HepG2 (cell line): ENCODE data around the gene OCSTAMP. TPM values are rescaled to one million over a fixed set of nuclear protein-coding genes. Genes with fewer than 3 reads are reported as not detected.

ENCODE experiments used
- ATAC-seq: fragments of 200-7000 bp; cut with Tn5 transposase; 3 replicates; pipeline ENCODE4 v1.9.1; 2020; ENCODE audit warnings: mild to moderate bottlenecking, moderate library complexity
- BruUV-seq: library from RNA; stranded (reverse); fragments of 400-500 nt; replicated peaks from 2 replicates; lab custom pipeline; 2021; lab: Mats Ljungman, UMichigan
- CTCF ChIA-PET: fragments of 300-600 bp; formaldehyde crosslinking; extraction: SDS; loops from one replicate; lab custom pipeline; 2021; ENCODE audit warnings: low total read pairs, inconsistent platforms, low intra/inter-chr PET ratio; lab: Yijun Ruan, JAX
- POLR2A ChIA-PET: fragments of 350-600 bp; sonication (Branson Sonifier 250); formaldehyde crosslinking; loops from one replicate; lab custom pipeline; 2020; ENCODE audit warnings: antibody characterized with exemption, inconsistent platforms; lab: Yijun Ruan, JAX
- DNase-seq: peaks from one replicate; pipeline ENCODE4 v3.0.0-alpha.2; 2015; ENCODE audit warnings: low spot score
- FAIRE-seq: peaks from 3 replicates; lab custom pipeline; 2011; peaks lifted over from hg19 to GRCh38; lab: Jason Lieb, UNC
- H2AFZ ChIP-seq: one replicate; pipeline ENCODE4 v1.6.1; 2011; ENCODE audit warnings: low read length, inconsistent platforms
- H3K27ac ChIP-seq: fragments of 300-600 bp; 3 replicates; pipeline ENCODE4 v1.8.0; 2011; ENCODE audit warnings: mixed run types, mild to moderate bottlenecking, mixed read lengths, low read length, inconsistent platforms; ENCODE audit not compliant: insufficient read depth; ENCODE audit errors: extremely low read length
- H3K27me3 ChIP-seq, 2 experiments: fragments of 200-600 bp in 1 of 2; 2 replicates in 1 of 2; 3 replicates in 1 of 2; pipeline versions ENCODE4 v1.6.0 to v1.8.0; 2011; ENCODE audit warnings: low read length in 2 of 2, mild to moderate bottlenecking in 2 of 2, moderate library complexity in 2 of 2, inconsistent platforms in 1 of 2; ENCODE audit not compliant: insufficient read depth in 2 of 2, control insufficient read depth in 1 of 2
- H3K36me3 ChIP-seq, 2 experiments: fragments of 200-600 bp in 1 of 2; replicated peaks in 1 of 2; 2 replicates in 1 of 2; 3 replicates in 1 of 2; pipeline versions ENCODE4 v1.5.1 to v1.8.0; 2011; ENCODE audit warnings: low read length in 2 of 2, inconsistent platforms in 1 of 2; ENCODE audit not compliant: insufficient read depth in 2 of 2, control insufficient read depth in 1 of 2
- H3K4me1 ChIP-seq: 2 replicates; pipeline ENCODE4 v1.5.1; 2012; ENCODE audit warnings: low read length, inconsistent platforms; ENCODE audit not compliant: insufficient read depth
- H3K4me2 ChIP-seq: 2 replicates; pipeline ENCODE4 v1.6.0; 2011; ENCODE audit warnings: low read depth, low read length, inconsistent platforms
- H3K4me3 ChIP-seq, 3 experiments: fragments of 200-600 bp in 1 of 3; sonication (generic), shearing (Covaris generic) in 1 of 3; replicated peaks in 1 of 3; 2 replicates each; pipeline ENCODE4 v1.5.1; 2011 to 2016; ENCODE audit warnings: low read length in 3 of 3, inconsistent platforms in 2 of 3, low read depth in 2 of 3, mild to moderate bottlenecking in 2 of 3, control low read depth in 1 of 3, mixed read lengths in 1 of 3; ENCODE audit not compliant: insufficient read depth in 1 of 3
- H3K79me2 ChIP-seq: one replicate; pipeline ENCODE4 v1.6.1; 2011; ENCODE audit warnings: low read length, inconsistent platforms; ENCODE audit not compliant: insufficient read depth
- H3K9ac ChIP-seq: 2 replicates; pipeline ENCODE4 v1.6.0; 2011; ENCODE audit warnings: mild to moderate bottlenecking, low read depth, low read length, inconsistent platforms; ENCODE audit not compliant: insufficient read depth
- H3K9me3 ChIP-seq: 2 replicates; pipeline ENCODE4 v1.5.1; 2012; ENCODE audit warnings: mild to moderate bottlenecking, low read length
- H4K20me1 ChIP-seq: 2 replicates; pipeline ENCODE4 v1.6.0; 2011; ENCODE audit warnings: inconsistent platforms, mild to moderate bottlenecking, low read length, moderate library complexity; ENCODE audit not compliant: insufficient read depth
- ATF7 ChIP-seq, 2 experiments: fragments of 450-650 bp in 1 of 2; sonication (generic) in 1 of 2; formaldehyde crosslinking in 1 of 2; IDR thresholded peaks; 2 replicates each; pipeline versions ENCODE4 v1.4.0 to v1.6.1; 2016 to 2020; ENCODE audit warnings: antibody characterized with exemption in 1 of 2, mild to moderate bottlenecking in 1 of 2, missing genetic modification reagents in 1 of 2
- BCL6 ChIP-seq: IDR thresholded peaks from 2 replicates; pipeline ENCODE4 v1.6.1; 2016; ENCODE audit warnings: missing genetic modification reagents, missing compliant biosample characterization
- MATR3 ChIP-seq: sonication (generic); formaldehyde crosslinking; IDR thresholded peaks from 2 replicates; pipeline ENCODE4 v1.4.0; 2020; ENCODE audit warnings: missing genetic modification reagents
- PATZ1 ChIP-seq: sonication (generic); formaldehyde crosslinking; IDR thresholded peaks from 2 replicates; pipeline ENCODE4 v1.4.0; 2020; ENCODE audit warnings: missing genetic modification reagents
- RARG ChIP-seq: sonication (generic); formaldehyde crosslinking; IDR thresholded peaks from 2 replicates; pipeline ENCODE4 v1.4.0; 2020; ENCODE audit warnings: low read depth, mild to moderate bottlenecking, missing genetic modification reagents
- RORA ChIP-seq: sonication (generic); formaldehyde crosslinking; IDR thresholded peaks from 2 replicates; pipeline ENCODE4 v1.5.0; 2020; ENCODE audit warnings: mild to moderate bottlenecking, missing genetic modification reagents, moderate library complexity
- SOX5 ChIP-seq: IDR thresholded peaks from 2 replicates; pipeline ENCODE4 v1.6.1; 2016; ENCODE audit warnings: borderline replicate concordance
- ZBTB40 ChIP-seq, 2 experiments: fragments of 450-650 bp in 1 of 2; sonication (generic) in 1 of 2; formaldehyde crosslinking in 1 of 2; IDR thresholded peaks; 2 replicates each; pipeline versions ENCODE4 v1.6.1 to v1.8.0; 2016 to 2022; ENCODE audit warnings: antibody characterized with exemption in 1 of 2, mild to moderate bottlenecking in 1 of 2, missing genetic modification reagents in 1 of 2
- ZNF225 ChIP-seq: sonication (generic); formaldehyde crosslinking; IDR thresholded peaks from 2 replicates; pipeline ENCODE4 v1.4.0; 2020; ENCODE audit warnings: mild to moderate bottlenecking, missing genetic modification reagents
- ZNF704 ChIP-seq: sonication (generic); formaldehyde crosslinking; IDR thresholded peaks from 2 replicates; pipeline ENCODE4 v1.8.1; 2023; ENCODE audit warnings: mild to moderate bottlenecking, inconsistent platforms, moderate library complexity, missing genetic modification reagents, borderline replicate concordance
- WGBS: methylation state at CpG from one replicate; pipeline ENCODE4 v1.1.6; 2017; ENCODE audit warnings: low lambda C conversion rate; 5-methylcytosine and 5-hydroxymethylcytosine counted together
- in situ Hi-C: cut with HindIII; loops from 2 replicates; pipeline ENCODE4 v1.10.0; 2017; ENCODE audit warnings: low pct_unique_long_range_greater_than_20kb; ENCODE audit not compliant: extremely low pct_ligation_motif_present
- intact Hi-C: fragments of 100-400 bp; cut with micrococcal nuclease; formaldehyde crosslinking; loops from one replicate; pipeline ENCODE4 v1.10.0; 2022; ENCODE audit not compliant: unreplicated experiment
- polyA plus RNA-seq, 8 experiments: library from polyadenylated mRNA; depleted of rRNA in 3 of 8; stranded (reverse) in 7 of 8; unstranded in 1 of 8; fragments of >200 nt; fragmentation: Illumina TruSeq in 4 of 8; extraction: Trizol in 4 of 8; gene quantifications; 2 replicates each; pipeline versions ENCODE4 v1.2.1 to v1.2.3, GENCODE V29; 2011 to 2016; ENCODE audit warnings: low read depth in 4 of 8, missing spikeins in 1 of 8, mixed read lengths in 1 of 8; ENCODE audit not compliant: insufficient read depth in 1 of 8
- total RNA-seq, 5 experiments: library from RNA; depleted of rRNA; stranded (reverse); fragments of >200 nt; fragmentation: Illumina TruSeq; extraction: Trizol; gene quantifications; 2 replicates each; pipeline ENCODE4 v1.2.3, GENCODE V29; 2016; ENCODE audit warnings: low read depth in 1 of 5

Gene OCSTAMP
- total and polyA plus RNA-seq, 2 of the 13 experiments (the other 11 are each of a cell fraction or from before 2014, with no cell fraction given): not detected

GRCh38 chr20:46564241-46564957, 13.9 kb upstream of the OCSTAMP start:
- H3K4me2 ChIP-seq: no peak overlapping the region
- intact Hi-C loops: no loop called here
- no peaks in the 10 kb centered on the region for H4K20me1 ChIP-seq
- no peaks in the 10 kb centered on the region for H3K79me2 ChIP-seq
- H3K27ac ChIP-seq: peak overlapping the region; percentile 29
- no peak overlapping the region for H3K4me3 ChIP-seq
- DNase-seq (peak; percentile 94), ATAC-seq (peak; percentile 3; the same call in 2 of the 3 replicates), FAIRE-seq (no peak)
- peaks cover 70% of the 10 kb centered on the region for H3K4me1 ChIP-seq
- in situ Hi-C loops: loop anchor here (5.0 kb wide), 1 partner anchor 118 kb away; no protein-coding TSS in a partner anchor
- CTCF ChIA-PET: interaction anchor here (1.7 kb wide), 1 partner anchor 117 kb away, joined by 5 read pairs; no protein-coding TSS in a partner anchor
- BruUV-seq: no TSS peak
- H3K9me3 ChIP-seq: no peaks in the 10 kb centered on the region
- POLR2A ChIA-PET: interaction anchor here (0.6 to 1.8 kb wide), 3 partner anchors 12 to 111 kb away, joined by 3 to 4 read pairs (median 3); no protein-coding TSS in a partner anchor
- H3K9ac ChIP-seq: no peak overlapping the region
- no peaks in the 10 kb centered on the region for H3K27me3 ChIP-seq
- no peaks in the 10 kb centered on the region; a peak in 1 of 5 replicates for H3K36me3 ChIP-seq
- H2AFZ ChIP-seq: no peak overlapping the region
- WGBS: 33% methylated on average over 7 of the region's 7 CpGs
- TF ChIP-seq ZBTB40 (IDR thresholded peaks at IDR 0.05) (no peak), ZBTB40 (CRISPR knock-in tag; IDR thresholded peaks at IDR 0.05) (no peak), SOX5 (CRISPR knock-in tag) (peak; percentile 74), ZNF704 (CRISPR knock-in tag) (no peak), ZNF225 (CRISPR knock-in tag) (no peak), RORA (CRISPR knock-in tag) (no peak), BCL6 (peak; percentile 89), RARG (CRISPR knock-in tag) (no peak), PATZ1 (CRISPR knock-in tag) (peak; percentile 17; the same call in 1 of the 2 replicates), MATR3 (CRISPR knock-in tag) (no peak), ATF7 (IDR thresholded peaks at IDR 0.05) (peak; percentile 63; the same call in 1 of the 2 replicates), ATF7 (CRISPR knock-in tag; IDR thresholded peaks at IDR 0.05) (no peak)
